ENCODE measurements around the gene ONECUT3.
"Not testable (repeated sequence)": the region's sequence is repeated elsewhere in the genome, so short reads cannot be mapped to it uniquely, and the experiment has no call there.

ONECUT3 gene

GRCh38 chr19:1796395-1797142 is 43.3 kb downstream of the ONECUT3 start:
- H2AFZ ChIP-seq (ENCODE audit: low read depth, low read length), result no peak overlapping the region
- no peak overlapping the region for H3K27ac ChIP-seq (ENCODE audit: low read length, poor library complexity, severe bottlenecking)
- H3K4me3 ChIP-seq (ENCODE audit: insufficient read depth in 1 of 2, low read depth in 1 of 2, low read length in 2 of 2), result peak overlapping the region in 1 of 2 experiments; percentile 53
- peaks cover 9% of the 10 kb centered on the region for H3K4me1 ChIP-seq (ENCODE audit: control insufficient read depth, insufficient read depth, low read depth, low read length)
- H3K4ac ChIP-seq (ENCODE audit: low read depth in 1 of 2, low read length in 2 of 2), result no peak overlapping the region
- H2BK5ac ChIP-seq (ENCODE audit: low read depth, low read length, poor library complexity, severe bottlenecking), result no peak overlapping the region
- H3K23ac ChIP-seq (ENCODE audit: low read length in 2 of 2), result no peak overlapping the region
- H4K91ac ChIP-seq (ENCODE audit: low read length), result no peak overlapping the region
- H3K18ac ChIP-seq (ENCODE audit: low read depth in 1 of 2, low read length in 2 of 2), result no peak overlapping the region
- H4K8ac ChIP-seq (ENCODE audit: low read length), result no peak overlapping the region
- H3K79me1 ChIP-seq (replicated peaks; ENCODE audit: low read length, poor library complexity, severe bottlenecking), result no peaks in the 10 kb centered on the region
- peaks cover 4 to 30% of the 10 kb centered on the region in 2 experiments for H3K27me3 ChIP-seq (ENCODE audit: control insufficient read depth in 1 of 2, insufficient read depth in 1 of 2, low read length in 2 of 2)
- no peak overlapping the region for H2BK15ac ChIP-seq (ENCODE audit: low read depth, poor library complexity, severe bottlenecking)
- no peaks in the 10 kb centered on the region for H3K9me3 ChIP-seq (ENCODE audit: control insufficient read depth, low read length)
- H2AK5ac ChIP-seq (ENCODE audit: low read length, severe bottlenecking), result no peak overlapping the region
- no peak overlapping the region for H2BK12ac ChIP-seq (ENCODE audit: low read length in 2 of 2)
- no peak for DNase-seq
- H3K36me3 ChIP-seq (ENCODE audit: control insufficient read depth in 1 of 2, insufficient read depth in 2 of 2, low read depth in 1 of 2, low read length in 2 of 2), result peaks cover 4 to 11% of the 10 kb centered on the region in 2 experiments
- H3K4me2 ChIP-seq (ENCODE audit: low read length, poor library complexity, severe bottlenecking), result no peak overlapping the region
- 83% methylated on average over 50 of the region's 52 CpGs for WGBS
- H2BK120ac ChIP-seq (ENCODE audit: low read depth, low read length), result no peak overlapping the region
- H3K9ac ChIP-seq (ENCODE audit: low read length), result no peak overlapping the region
- H3K14ac ChIP-seq (ENCODE audit: low read length in 2 of 2), result no peak overlapping the region

DNA sequence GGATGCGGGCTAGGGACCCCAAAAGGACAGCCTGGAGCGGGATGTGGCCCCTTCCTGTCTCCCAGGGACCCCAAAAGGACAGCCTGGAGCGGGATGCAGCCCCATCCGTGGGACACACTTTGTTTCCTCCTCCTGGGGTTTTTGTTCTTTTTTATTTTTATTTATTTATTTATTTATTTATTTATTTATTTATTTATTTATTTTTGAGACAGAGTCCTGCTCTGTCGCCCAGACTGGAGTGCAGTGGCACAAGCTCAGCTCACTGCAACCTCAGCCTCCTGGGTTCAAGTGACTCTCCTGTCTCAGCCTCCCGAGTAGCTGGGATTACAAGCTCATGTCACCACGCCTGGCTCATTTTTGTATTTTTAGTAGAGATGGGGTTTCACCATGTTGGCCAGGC is 44.0 kb downstream of the ONECUT3 start:
- not testable (repeated sequence) for H3K4me2 ChIP-seq (ENCODE audit: low read length, poor library complexity, severe bottlenecking); H3K79me1 ChIP-seq (replicated peaks; ENCODE audit: low read length, poor library complexity, severe bottlenecking); H4K8ac ChIP-seq (ENCODE audit: low read length); H3K18ac ChIP-seq (ENCODE audit: low read depth in 1 of 2, low read length in 2 of 2); H2BK5ac ChIP-seq (ENCODE audit: low read depth, low read length, poor library complexity, severe bottlenecking); H3K4me3 ChIP-seq (ENCODE audit: insufficient read depth in 1 of 2, low read depth in 1 of 2, low read length in 2 of 2); H3K9ac ChIP-seq (ENCODE audit: low read length); H2AK5ac ChIP-seq (ENCODE audit: low read length, severe bottlenecking); H3K4me1 ChIP-seq (ENCODE audit: control insufficient read depth, insufficient read depth, low read depth, low read length); DNase-seq; H2BK120ac ChIP-seq (ENCODE audit: low read depth, low read length); H3K23ac ChIP-seq (ENCODE audit: low read length in 2 of 2); H4K91ac ChIP-seq (ENCODE audit: low read length); H2BK15ac ChIP-seq (ENCODE audit: low read depth, poor library complexity, severe bottlenecking); H3K27ac ChIP-seq (ENCODE audit: low read length, poor library complexity, severe bottlenecking); H2BK12ac ChIP-seq (ENCODE audit: low read length in 2 of 2); H3K4ac ChIP-seq (ENCODE audit: low read depth in 1 of 2, low read length in 2 of 2); H2AFZ ChIP-seq (ENCODE audit: low read depth, low read length); H3K9me3 ChIP-seq (ENCODE audit: control insufficient read depth, low read length); H3K14ac ChIP-seq (ENCODE audit: low read length in 2 of 2)
- 92% methylated on average over 5 of the region's 7 CpGs for WGBS
- peaks cover 4 to 11% of the 10 kb centered on the region in 2 experiments for H3K36me3 ChIP-seq (ENCODE audit: control insufficient read depth in 1 of 2, insufficient read depth in 2 of 2, low read depth in 1 of 2, low read length in 2 of 2)
- H3K27me3 ChIP-seq (ENCODE audit: control insufficient read depth in 1 of 2, insufficient read depth in 1 of 2, low read length in 2 of 2), result peaks cover 0 to 30% of the 10 kb centered on the region in 2 experiments

DNA sequence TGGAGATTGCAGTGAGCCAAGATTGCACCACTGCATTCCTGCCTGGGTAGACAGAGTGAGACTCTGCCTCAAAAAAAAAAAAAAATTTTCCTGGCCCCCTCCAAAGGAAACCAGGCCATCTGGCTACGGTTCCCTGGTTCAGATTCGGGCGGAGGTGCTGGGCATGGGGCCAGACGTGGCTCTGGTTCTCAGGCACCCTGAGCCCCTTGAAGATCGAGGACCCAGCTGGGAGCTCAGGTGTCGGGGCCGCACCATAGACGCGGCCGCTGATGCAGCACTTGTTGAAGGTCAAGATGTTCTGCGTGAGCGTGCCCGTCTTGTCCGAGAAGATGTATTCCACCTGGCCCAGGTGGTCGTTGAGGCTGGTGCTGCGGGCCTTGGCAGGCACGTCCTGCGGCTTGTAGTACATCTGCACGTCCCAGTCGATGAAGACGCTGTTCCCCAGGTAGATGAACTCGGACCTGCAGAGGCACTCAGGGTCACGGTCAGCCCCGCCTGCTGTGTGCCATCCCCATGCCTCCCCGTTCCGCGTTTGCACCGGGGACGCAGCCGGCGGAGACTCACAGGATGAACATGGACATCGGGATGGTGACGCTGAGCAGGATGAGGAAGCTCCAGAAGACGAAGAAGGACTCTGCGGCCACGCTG is 46.5 kb downstream of the ONECUT3 start:
- DNase-seq, result no peak
- H3K23ac ChIP-seq (ENCODE audit: low read length in 2 of 2), result no peak overlapping the region
- H2BK12ac ChIP-seq (ENCODE audit: low read length in 2 of 2), result no peak overlapping the region
- H3K9ac ChIP-seq (ENCODE audit: low read length), result no peak overlapping the region
- H3K27me3 ChIP-seq (ENCODE audit: control insufficient read depth in 1 of 2, insufficient read depth in 1 of 2, low read length in 2 of 2), result peaks cover 0 to 17% of the 10 kb centered on the region in 2 experiments
- no peak overlapping the region for H2AFZ ChIP-seq (ENCODE audit: low read depth, low read length)
- no peak overlapping the region for H2BK120ac ChIP-seq (ENCODE audit: low read depth, low read length)
- H3K9me3 ChIP-seq (ENCODE audit: control insufficient read depth, low read length), result no peaks in the 10 kb centered on the region
- no peak overlapping the region for H2BK5ac ChIP-seq (ENCODE audit: low read depth, low read length, poor library complexity, severe bottlenecking)
- no peak overlapping the region for H3K27ac ChIP-seq (ENCODE audit: low read length, poor library complexity, severe bottlenecking)
- no peak overlapping the region for H3K4me3 ChIP-seq (ENCODE audit: insufficient read depth in 1 of 2, low read depth in 1 of 2, low read length in 2 of 2)
- no peak overlapping the region for H2BK15ac ChIP-seq (ENCODE audit: low read depth, poor library complexity, severe bottlenecking)
- H3K4me2 ChIP-seq (ENCODE audit: low read length, poor library complexity, severe bottlenecking), result no peak overlapping the region
- no peak overlapping the region for H3K14ac ChIP-seq (ENCODE audit: low read length in 2 of 2)
- H2AK5ac ChIP-seq (ENCODE audit: low read length, severe bottlenecking), result no peak overlapping the region
- no peaks in the 10 kb centered on the region for H3K79me1 ChIP-seq (replicated peaks; ENCODE audit: low read length, poor library complexity, severe bottlenecking)
- H3K4ac ChIP-seq (ENCODE audit: low read depth in 1 of 2, low read length in 2 of 2), result no peak overlapping the region
- no peak overlapping the region for H4K8ac ChIP-seq (ENCODE audit: low read length)
- H3K36me3 ChIP-seq (ENCODE audit: control insufficient read depth in 1 of 2, insufficient read depth in 2 of 2, low read depth in 1 of 2, low read length in 2 of 2), result peaks cover 4 to 28% of the 10 kb centered on the region in 2 experiments
- no peak overlapping the region for H3K18ac ChIP-seq (ENCODE audit: low read depth in 1 of 2, low read length in 2 of 2)
- H4K91ac ChIP-seq (ENCODE audit: low read length), result no peak overlapping the region
- peaks cover 9% of the 10 kb centered on the region for H3K4me1 ChIP-seq (ENCODE audit: control insufficient read depth, insufficient read depth, low read depth, low read length)
- WGBS, result 95% methylated on average over 36 of the region's 36 CpGs

GRCh38 chr19:1804858-1805257 is 51.6 kb downstream of the ONECUT3 start:
- Histone ChIP-seq H4K91ac (ENCODE audit: low read length) (no peak overlapping the region), H2BK5ac (ENCODE audit: low read depth, low read length, poor library complexity, severe bottlenecking) (no peak overlapping the region), H3K4me3 (ENCODE audit: insufficient read depth in 1 of 2, low read depth in 1 of 2, low read length in 2 of 2) (no peak overlapping the region), H4K8ac (ENCODE audit: low read length) (no peak overlapping the region), H3K23ac (ENCODE audit: low read length in 2 of 2) (no peak overlapping the region), H3K4me1 (ENCODE audit: control insufficient read depth, insufficient read depth, low read depth, low read length) (peaks cover 3% of the 10 kb centered on the region), H3K9ac (ENCODE audit: low read length) (no peak overlapping the region), H2AK5ac (ENCODE audit: low read length, severe bottlenecking) (no peak overlapping the region), H3K36me3 (ENCODE audit: control insufficient read depth in 1 of 2, insufficient read depth in 2 of 2, low read depth in 1 of 2, low read length in 2 of 2) (peaks cover 3 to 52% of the 10 kb centered on the region in 2 experiments), H3K4ac (ENCODE audit: low read depth in 1 of 2, low read length in 2 of 2) (no peak overlapping the region), H2BK15ac (ENCODE audit: low read depth, poor library complexity, severe bottlenecking) (no peak overlapping the region), H3K27ac (ENCODE audit: low read length, poor library complexity, severe bottlenecking) (no peak overlapping the region), H3K4me2 (ENCODE audit: low read length, poor library complexity, severe bottlenecking) (no peak overlapping the region), H3K27me3 (ENCODE audit: control insufficient read depth in 1 of 2, insufficient read depth in 1 of 2, low read length in 2 of 2) (peaks cover 0 to 4% of the 10 kb centered on the region in 2 experiments), H2BK12ac (ENCODE audit: low read length in 2 of 2) (no peak overlapping the region), H3K14ac (ENCODE audit: low read length in 2 of 2) (no peak overlapping the region), H3K18ac (ENCODE audit: low read depth in 1 of 2, low read length in 2 of 2) (no peak overlapping the region), H3K79me1 (replicated peaks; ENCODE audit: low read length, poor library complexity, severe bottlenecking) (no peaks in the 10 kb centered on the region), H2AFZ (ENCODE audit: low read depth, low read length) (no peak overlapping the region), H3K9me3 (ENCODE audit: control insufficient read depth, low read length) (no peaks in the 10 kb centered on the region), H2BK120ac (ENCODE audit: low read depth, low read length) (no peak overlapping the region)
- no peak for DNase-seq
- 94% methylated on average over 4 of the region's 6 CpGs for WGBS
